ENCODE results near the gene NBAS.

Gene NBAS

GRCh38 chr2:15412309-15412708, 148.8 kb downstream of the NBAS start:
- H3K9ac ChIP-seq (ENCODE audit: low read length), result no peak overlapping the region
- no peaks in the 10 kb centered on the region for H3F3A ChIP-seq (ENCODE audit: insufficient read depth, low read length)
- no peaks in the 10 kb centered on the region for H3K4me1 ChIP-seq (ENCODE audit: insufficient read depth, low read length, severe bottlenecking)
- no peaks in the 10 kb centered on the region for H3K79me2 ChIP-seq (ENCODE audit: insufficient read depth, low read length)
- H3K36me3 ChIP-seq (ENCODE audit: insufficient read depth, low read length), result peaks cover 7% of the 10 kb centered on the region; the same call in 1 of the 2 replicates
- no peak overlapping the region for H3K4me3 ChIP-seq (ENCODE audit: low read depth, low read length, poor library complexity, severe bottlenecking)
- no peak overlapping the region for H2AFZ ChIP-seq (ENCODE audit: low read length)
- no peaks in the 10 kb centered on the region for H3K9me3 ChIP-seq (ENCODE audit: low read length)
- no peaks in the 10 kb centered on the region for H3K9me2 ChIP-seq (ENCODE audit: low read depth, low read length)
- H3K27me3 ChIP-seq (ENCODE audit: insufficient read depth, low read length), result no peaks in the 10 kb centered on the region
- TF ChIP-seq CTCF (IDR thresholded peaks at IDR 0.05; ENCODE audit: low read length) (no peak), EZH2 (IDR thresholded peaks at IDR 0.05; ENCODE audit: borderline replicate concordance, low read length) (no peak)
- no peak overlapping the region for H3K4me2 ChIP-seq (ENCODE audit: low read length)
- no peak overlapping the region for H3K27ac ChIP-seq (ENCODE audit: low read depth, low read length, poor library complexity, severe bottlenecking)
- no peaks in the 10 kb centered on the region for H4K20me1 ChIP-seq (ENCODE audit: insufficient read depth, low read length)

- Histone ChIP-seq H3F3A (ENCODE audit: insufficient read depth, low read length) (no peaks in the 10 kb centered on the region), H3K4me2 (ENCODE audit: low read length) (no peak overlapping the region), H3K9ac (ENCODE audit: low read length) (no peak overlapping the region), H3K9me2 (ENCODE audit: low read depth, low read length) (no peaks in the 10 kb centered on the region), H3K79me2 (ENCODE audit: insufficient read depth, low read length) (no peaks in the 10 kb centered on the region), H3K4me3 (ENCODE audit: low read depth, low read length, poor library complexity, severe bottlenecking) (no peak overlapping the region), H4K20me1 (ENCODE audit: insufficient read depth, low read length) (no peaks in the 10 kb centered on the region), H3K27me3 (ENCODE audit: insufficient read depth, low read length) (no peaks in the 10 kb centered on the region), H3K36me3 (ENCODE audit: insufficient read depth, low read length) (peaks cover 7% of the 10 kb centered on the region; the same call in 1 of the 2 replicates), H2AFZ (ENCODE audit: low read length) (no peak overlapping the region), H3K9me3 (ENCODE audit: low read length) (no peaks in the 10 kb centered on the region), H3K27ac (ENCODE audit: low read depth, low read length, poor library complexity, severe bottlenecking) (no peak overlapping the region), H3K4me1 (ENCODE audit: insufficient read depth, low read length, severe bottlenecking) (no peaks in the 10 kb centered on the region)
- TF ChIP-seq EZH2 (IDR thresholded peaks at IDR 0.05; ENCODE audit: borderline replicate concordance, low read length), result no peak
- no peak for TF ChIP-seq CTCF (IDR thresholded peaks at IDR 0.05; ENCODE audit: low read length)
These were observed 150.2 kb downstream of the NBAS start for GRCh38 chr2:15410884-15411283.

- Histone ChIP-seq H3K9ac (ENCODE audit: low read length) (no peak overlapping the region), H3F3A (ENCODE audit: insufficient read depth, low read length) (no peaks in the 10 kb centered on the region), H4K20me1 (ENCODE audit: insufficient read depth, low read length) (no peaks in the 10 kb centered on the region), H3K27ac (ENCODE audit: low read depth, low read length, poor library complexity, severe bottlenecking) (no peak overlapping the region), H3K36me3 (ENCODE audit: insufficient read depth, low read length) (peaks cover 5% of the 10 kb centered on the region; the same call in 1 of the 2 replicates), H2AFZ (ENCODE audit: low read length) (no peak overlapping the region), H3K27me3 (ENCODE audit: insufficient read depth, low read length) (no peaks in the 10 kb centered on the region), H3K79me2 (ENCODE audit: insufficient read depth, low read length) (no peaks in the 10 kb centered on the region), H3K9me3 (ENCODE audit: low read length) (no peaks in the 10 kb centered on the region), H3K4me1 (ENCODE audit: insufficient read depth, low read length, severe bottlenecking) (no peaks in the 10 kb centered on the region), H3K9me2 (ENCODE audit: low read depth, low read length) (no peaks in the 10 kb centered on the region), H3K4me2 (ENCODE audit: low read length) (no peak overlapping the region), H3K4me3 (ENCODE audit: low read depth, low read length, poor library complexity, severe bottlenecking) (no peak overlapping the region)
- TF ChIP-seq EZH2 (IDR thresholded peaks at IDR 0.05; ENCODE audit: borderline replicate concordance, low read length), result no peak
- TF ChIP-seq CTCF (IDR thresholded peaks at IDR 0.05; ENCODE audit: low read length), result no peak
These were observed 152.4 kb downstream of the NBAS start for GRCh38 chr2:15408759-15409158.

Measured in OCI-LY1 (cell line).